ENCODE data around the gene SEC14L6. TPM values are rescaled to one million over a fixed set of nuclear protein-coding genes. Genes with fewer than 3 reads are reported as not detected.

SEC14L6 gene
- total RNA-seq, 1 donor from 2014 or later = 1.4 TPM

DNA sequence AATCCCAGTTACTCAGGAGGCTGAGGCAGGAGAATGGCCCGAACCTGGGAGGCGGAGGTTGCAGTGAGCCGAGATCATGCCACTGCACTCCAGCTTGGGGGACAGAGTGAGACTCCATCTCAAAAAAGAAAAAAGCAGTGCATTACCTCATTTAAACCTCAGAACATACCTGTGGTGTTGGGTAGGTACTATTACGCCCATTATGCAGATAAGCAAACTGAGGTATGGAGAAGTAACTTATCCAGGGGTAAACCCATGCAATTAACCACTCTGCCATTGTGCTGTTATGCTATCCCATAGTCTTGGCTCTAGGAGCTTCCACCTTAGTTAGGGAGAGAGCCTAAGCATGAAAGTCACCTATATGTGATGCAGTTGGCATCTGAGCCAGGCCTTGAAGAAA, 72.4 kb downstream of the SEC14L6 start:
- no peaks in the 10 kb centered on the region for H3K36me3 Mint-ChIP-seq (ENCODE audit: low read depth, unreplicated experiment)
- peaks cover 11% of the 10 kb centered on the region for H3K4me1 Mint-ChIP-seq (ENCODE audit: unreplicated experiment)
- H3K27ac Mint-ChIP-seq (ENCODE audit: unreplicated experiment) = no peak overlapping the region
- no peaks in the 10 kb centered on the region for H3K9me3 Mint-ChIP-seq (ENCODE audit: unreplicated experiment)
- TF ChIP-seq, protein P1, sequence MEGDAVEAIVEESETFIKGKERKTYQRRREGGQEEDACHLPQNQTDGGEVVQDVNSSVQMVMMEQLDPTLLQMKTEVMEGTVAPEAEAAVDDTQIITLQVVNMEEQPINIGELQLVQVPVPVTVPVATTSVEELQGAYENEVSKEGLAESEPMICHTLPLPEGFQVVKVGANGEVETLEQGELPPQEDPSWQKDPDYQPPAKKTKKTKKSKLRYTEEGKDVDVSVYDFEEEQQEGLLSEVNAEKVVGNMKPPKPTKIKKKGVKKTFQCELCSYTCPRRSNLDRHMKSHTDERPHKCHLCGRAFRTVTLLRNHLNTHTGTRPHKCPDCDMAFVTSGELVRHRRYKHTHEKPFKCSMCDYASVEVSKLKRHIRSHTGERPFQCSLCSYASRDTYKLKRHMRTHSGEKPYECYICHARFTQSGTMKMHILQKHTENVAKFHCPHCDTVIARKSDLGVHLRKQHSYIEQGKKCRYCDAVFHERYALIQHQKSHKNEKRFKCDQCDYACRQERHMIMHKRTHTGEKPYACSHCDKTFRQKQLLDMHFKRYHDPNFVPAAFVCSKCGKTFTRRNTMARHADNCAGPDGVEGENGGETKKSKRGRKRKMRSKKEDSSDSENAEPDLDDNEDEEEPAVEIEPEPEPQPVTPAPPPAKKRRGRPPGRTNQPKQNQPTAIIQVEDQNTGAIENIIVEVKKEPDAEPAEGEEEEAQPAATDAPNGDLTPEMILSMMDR (IDR thresholded peaks at IDR 0.05; ENCODE audit: unreplicated experiment) = no peak
- DNase-seq (ENCODE audit: low spot score) = no peak
- H3K27me3 Mint-ChIP-seq (ENCODE audit: unreplicated experiment) = no peaks in the 10 kb centered on the region
- H3K4me3 Mint-ChIP-seq (ENCODE audit: unreplicated experiment) = no peak overlapping the region

DNA sequence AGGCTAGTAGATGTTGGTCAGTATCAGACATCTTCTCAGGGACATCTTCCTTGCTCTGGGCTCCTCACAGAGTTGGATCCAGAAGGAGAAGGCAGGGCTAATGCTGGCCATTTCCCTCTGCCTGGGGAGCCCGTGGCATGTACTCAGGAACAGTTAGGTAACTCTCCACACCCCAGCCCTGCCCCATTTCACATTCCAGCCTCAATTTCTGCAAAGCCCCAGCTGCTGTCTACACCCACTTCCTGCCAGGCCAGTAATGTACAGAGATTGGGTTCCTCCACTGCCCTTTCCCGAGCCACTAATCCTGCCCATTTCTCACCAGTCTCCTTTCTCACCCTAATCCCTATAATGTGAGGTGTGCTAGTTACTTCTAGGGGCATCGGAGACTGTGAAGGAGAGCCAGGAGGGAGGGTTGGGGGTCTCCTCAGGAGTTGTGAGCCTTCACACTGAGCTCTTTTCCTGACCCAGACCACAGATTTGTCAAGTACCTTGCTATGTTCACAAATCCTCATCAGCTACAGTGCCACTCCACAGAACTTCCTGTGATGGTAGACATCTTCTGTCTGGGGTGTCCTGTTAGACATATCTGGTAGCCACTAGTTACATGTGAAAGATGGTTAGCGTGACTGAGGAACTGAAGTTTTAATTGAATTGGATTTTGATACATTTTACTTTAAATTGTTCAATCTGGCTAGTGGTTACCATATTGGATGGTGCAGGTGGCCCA, 73.4 kb downstream of the SEC14L6 start:
- DNase-seq (ENCODE audit: low spot score) = no peak
- Mint-ChIP-seq H3K9me3 (ENCODE audit: unreplicated experiment) (no peaks in the 10 kb centered on the region), H3K27me3 (ENCODE audit: unreplicated experiment) (no peaks in the 10 kb centered on the region), H3K4me1 (ENCODE audit: unreplicated experiment) (peaks cover 11% of the 10 kb centered on the region), H3K27ac (ENCODE audit: unreplicated experiment) (no peak overlapping the region), H3K36me3 (ENCODE audit: low read depth, unreplicated experiment) (no peaks in the 10 kb centered on the region), H3K4me3 (ENCODE audit: unreplicated experiment) (no peak overlapping the region)
- TF ChIP-seq, protein P1 (IDR thresholded peaks at IDR 0.05; ENCODE audit: unreplicated experiment) = no peak

Other genes with a start within 250 kb of the SEC14L6 start
- 7.9 TPM for gene TBC1D10A, start 219.8 kb downstream of the SEC14L6 start, total RNA-seq (ENCODE audit: unreplicated experiment)
- 139 TPM for gene SF3A1, start 189.8 kb downstream of the SEC14L6 start, total RNA-seq (ENCODE audit: unreplicated experiment)
- 3.3 TPM for gene CCDC157, start 189.7 kb downstream of the SEC14L6 start, total RNA-seq (ENCODE audit: unreplicated experiment)
- gene RNF215, start 159.3 kb downstream of the SEC14L6 start, total RNA-seq (ENCODE audit: unreplicated experiment) = 39.1 TPM
- gene SEC14L2, start 149.7 kb downstream of the SEC14L6 start, total RNA-seq (ENCODE audit: unreplicated experiment) = 3.9 TPM
- 30.2 TPM for gene MTFP1, start 121.0 kb downstream of the SEC14L6 start, total RNA-seq (ENCODE audit: unreplicated experiment)
- gene SEC14L3, start 74.7 kb downstream of the SEC14L6 start, total RNA-seq (ENCODE audit: unreplicated experiment) = not detected
- 1.0 TPM for gene SEC14L4, start 41.0 kb downstream of the SEC14L6 start, total RNA-seq (ENCODE audit: unreplicated experiment)
- gene GAL3ST1, start 27.9 kb upstream of the SEC14L6 start, total RNA-seq (ENCODE audit: unreplicated experiment) = 3.0 TPM
- 84.0 TPM for gene PES1, start 45.2 kb upstream of the SEC14L6 start, total RNA-seq (ENCODE audit: unreplicated experiment)
- 59.5 TPM for gene TCN2, start 60.4 kb upstream of the SEC14L6 start, total RNA-seq (ENCODE audit: unreplicated experiment)
- 8.4 TPM for gene SLC35E4, start 89.0 kb upstream of the SEC14L6 start, total RNA-seq (ENCODE audit: unreplicated experiment)
- 21.4 TPM for gene DUSP18, start 121.1 kb upstream of the SEC14L6 start, total RNA-seq (ENCODE audit: unreplicated experiment)
- gene OSBP2, start 148.1 kb upstream of the SEC14L6 start, total RNA-seq (ENCODE audit: unreplicated experiment) = 3.0 TPM